GM18511 (cell line): ENCODE data around the gene DHX30.
"Not testable (repeated sequence)": the region's sequence is repeated elsewhere in the genome, so short reads cannot be mapped to it uniquely, and the experiment has no call there.

Source experiments
- ATAC-seq: cut with Tn5 transposase; IDR thresholded peaks from one replicate; pipeline ENCODE4 v1.9.1; 2021; ENCODE audit warnings: mild to moderate bottlenecking, moderate library complexity; ENCODE audit not compliant: unreplicated experiment

DHX30 gene

GRCh38 chr3:47799733-47800132 is 3.2 kb upstream of the DHX30 start:
- no peak for ATAC-seq

- no peak for ATAC-seq
Measured at GRCh38 chr3:47803480-47804025, 615 bp downstream of the DHX30 start.

GRCh38 chr3:47804577-47804976 is 1.6 kb downstream of the DHX30 start:
- ATAC-seq = no peak

GRCh38 chr3:47813551-47814177 is 10.7 kb downstream of the DHX30 start:
- no peak for ATAC-seq

GRCh38 chr3:47817609-47818008 is 14.7 kb downstream of the DHX30 start:
- ATAC-seq = no peak

GRCh38 chr3:47824541-47825473 is 21.9 kb downstream of the DHX30 start:
- peak; percentile 95 for ATAC-seq

- no peak for ATAC-seq
Measured at GRCh38 chr3:47825590-47825989, 22.7 kb downstream of the DHX30 start.

- ATAC-seq = not testable (repeated sequence)
Measured at GRCh38 chr3:47829482-47829881, 26.5 kb downstream of the DHX30 start.

- ATAC-seq = no peak
Measured at GRCh38 chr3:47836986-47837385, 34.0 kb downstream of the DHX30 start.

GRCh38 chr3:47838503-47838902 is 35.6 kb downstream of the DHX30 start:
- ATAC-seq = no peak

GRCh38 chr3:47841786-47842349 is 38.9 kb downstream of the DHX30 start:
- no peak for ATAC-seq

- ATAC-seq = no peak
Measured at GRCh38 chr3:47846186-47846879, 43.4 kb downstream of the DHX30 start.

- no peak for ATAC-seq
Measured at GRCh38 chr3:47846880-47847248, 43.9 kb downstream of the DHX30 start.

GRCh38 chr3:47847260-47847659 is 44.3 kb downstream of the DHX30 start:
- ATAC-seq = no peak

GRCh38 chr3:47847801-47848518 is 45.0 kb downstream of the DHX30 start:
- ATAC-seq = no peak

GRCh38 chr3:47848599-47849117 is 45.7 kb downstream of the DHX30 start:
- no peak for ATAC-seq

GRCh38 chr3:47849186-47849698 is 46.3 kb downstream of the DHX30 start:
- ATAC-seq = no peak

GRCh38 chr3:47849699-47850563 is 47.0 kb downstream of the DHX30 start:
- ATAC-seq = no peak
